ENCODE data around the gene TMCO4.

DNA sequence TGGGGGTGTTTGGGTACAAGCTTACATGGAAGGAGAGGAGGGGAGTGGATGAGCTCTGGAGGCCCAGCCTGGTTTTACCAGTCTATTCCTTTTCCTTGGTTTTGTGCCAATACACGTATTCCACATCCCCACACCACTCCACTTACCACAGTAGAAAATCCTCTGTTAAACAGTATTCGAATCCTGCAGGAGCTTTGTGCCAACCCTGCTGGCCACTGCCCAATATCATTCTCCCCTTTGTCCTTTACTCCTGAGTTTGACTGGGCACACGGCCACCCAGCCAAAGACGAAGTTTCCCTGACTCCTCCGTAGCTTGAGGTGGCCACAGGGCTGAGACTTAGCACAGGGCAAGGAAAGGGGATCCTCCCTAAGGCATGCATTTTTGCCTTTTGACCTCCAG lies 61.6 kb downstream of the TMCO4 start:
- TF ChIP-seq POLR2A (IDR thresholded peaks at IDR 0.05): no peak
- TF ChIP-seq, protein P1, sequence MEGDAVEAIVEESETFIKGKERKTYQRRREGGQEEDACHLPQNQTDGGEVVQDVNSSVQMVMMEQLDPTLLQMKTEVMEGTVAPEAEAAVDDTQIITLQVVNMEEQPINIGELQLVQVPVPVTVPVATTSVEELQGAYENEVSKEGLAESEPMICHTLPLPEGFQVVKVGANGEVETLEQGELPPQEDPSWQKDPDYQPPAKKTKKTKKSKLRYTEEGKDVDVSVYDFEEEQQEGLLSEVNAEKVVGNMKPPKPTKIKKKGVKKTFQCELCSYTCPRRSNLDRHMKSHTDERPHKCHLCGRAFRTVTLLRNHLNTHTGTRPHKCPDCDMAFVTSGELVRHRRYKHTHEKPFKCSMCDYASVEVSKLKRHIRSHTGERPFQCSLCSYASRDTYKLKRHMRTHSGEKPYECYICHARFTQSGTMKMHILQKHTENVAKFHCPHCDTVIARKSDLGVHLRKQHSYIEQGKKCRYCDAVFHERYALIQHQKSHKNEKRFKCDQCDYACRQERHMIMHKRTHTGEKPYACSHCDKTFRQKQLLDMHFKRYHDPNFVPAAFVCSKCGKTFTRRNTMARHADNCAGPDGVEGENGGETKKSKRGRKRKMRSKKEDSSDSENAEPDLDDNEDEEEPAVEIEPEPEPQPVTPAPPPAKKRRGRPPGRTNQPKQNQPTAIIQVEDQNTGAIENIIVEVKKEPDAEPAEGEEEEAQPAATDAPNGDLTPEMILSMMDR (IDR thresholded peaks at IDR 0.05): no peak
- TF ChIP-seq EP300 (IDR thresholded peaks at IDR 0.05): no peak
- no peak for TF ChIP-seq POLR2AphosphoS5 (IDR thresholded peaks at IDR 0.05)

Data from sigmoid colon (tissue), 4 donors.